Endothelial cell of umbilical vein (primary cell): Measurements from ENCODE around the gene COG2. TPM values are rescaled to one million over a fixed set of nuclear protein-coding genes. Genes with fewer than 3 reads are reported as not detected.

ENCODE experiments used
- BruUV-seq: library from RNA; stranded (reverse); fragments of 400-500 nt; replicated peaks from 2 replicates; lab custom pipeline; 2021; lab: Mats Ljungman, UMichigan
- CTCF ChIA-PET: fragments of 300-600, 350-600 bp; sonication (Branson Sonifier 250); formaldehyde crosslinking; loops from one replicate; lab custom pipeline; 2021; ENCODE audit warnings: antibody characterized with exemption, inconsistent platforms; lab: Charles Lee
- POLR2A ChIA-PET: fragments of 300-600, 350-600 bp; sonication (Branson Sonifier 250); formaldehyde crosslinking; loops from one replicate; lab custom pipeline; 2021; ENCODE audit warnings: antibody characterized with exemption, inconsistent platforms; lab: Charles Lee
- DNase-seq: peaks from one replicate; pipeline ENCODE4 v3.0.0-alpha.2; 2011; ENCODE audit warnings: low read depth, low spot score
- FAIRE-seq: peaks from 2 replicates; lab custom pipeline; 2011; peaks lifted over from hg19 to GRCh38; lab: Jason Lieb, UNC
- H2AFZ ChIP-seq: 2 replicates; pipeline ENCODE4 v1.6.0; 2012; ENCODE audit warnings: low read depth, low read length, control low read depth, inconsistent platforms
- H3K27ac ChIP-seq: 2 replicates; pipeline ENCODE4 v1.5.1; 2011; ENCODE audit warnings: low read depth, mild to moderate bottlenecking, control low read depth, low read length, moderate library complexity; ENCODE audit not compliant: insufficient read depth
- H3K27me3 ChIP-seq, 2 experiments: 2 replicates each; pipeline versions ENCODE4 v1.6.0 to v1.6.1; 2011; ENCODE audit warnings: low read length in 2 of 2, mixed read lengths in 1 of 2; ENCODE audit not compliant: control insufficient read depth in 2 of 2, insufficient read depth in 2 of 2
- H3K36me3 ChIP-seq, 2 experiments: 2 replicates in 1 of 2; 3 replicates in 1 of 2; pipeline ENCODE4 v1.5.1; 2011; ENCODE audit warnings: low read length in 2 of 2, mild to moderate bottlenecking in 1 of 2, moderate library complexity in 1 of 2; ENCODE audit not compliant: control insufficient read depth in 2 of 2, insufficient read depth in 2 of 2; ENCODE audit errors: extremely low read depth in 1 of 2
- H3K4me1 ChIP-seq: 3 replicates; pipeline ENCODE4 v1.5.1; 2011; ENCODE audit warnings: mild to moderate bottlenecking, low read length; ENCODE audit not compliant: control insufficient read depth, insufficient read depth; ENCODE audit errors: extremely low read depth
- H3K4me2 ChIP-seq: 2 replicates; pipeline ENCODE4 v1.6.1; 2011; ENCODE audit warnings: low read length, control low read depth, mixed read lengths; ENCODE audit not compliant: insufficient read depth
- H3K4me3 ChIP-seq, 3 experiments: fragments of 200-600 bp in 1 of 3; sonication (generic), shearing (Covaris generic) in 1 of 3; replicated peaks in 1 of 3; 2 replicates each; pipeline ENCODE4 v1.5.1; 2011 to 2016; ENCODE audit warnings: control low read depth in 3 of 3, low read length in 3 of 3, mild to moderate bottlenecking in 2 of 3, inconsistent platforms in 1 of 3, low read depth in 1 of 3, moderate library complexity in 1 of 3; ENCODE audit not compliant: insufficient read depth in 1 of 3
- H3K79me2 ChIP-seq: 2 replicates; pipeline ENCODE4 v1.6.0; 2012; ENCODE audit warnings: low read length, inconsistent platforms; ENCODE audit not compliant: control insufficient read depth, insufficient read depth
- H3K9ac ChIP-seq: replicated peaks from 2 replicates; pipeline ENCODE3; 2011; ENCODE audit warnings: low read length, control low read depth; ENCODE audit not compliant: insufficient read depth; ENCODE audit errors: extremely low read depth
- H3K9me1 ChIP-seq: replicated peaks from 3 replicates; pipeline ENCODE4 v1.6.0; 2011; ENCODE audit warnings: mild to moderate bottlenecking, low read length; ENCODE audit not compliant: control insufficient read depth, insufficient read depth; ENCODE audit errors: extremely low read depth
- H3K9me3 ChIP-seq: replicated peaks from 2 replicates; pipeline ENCODE4 v1.5.1; 2012; ENCODE audit warnings: low read length, inconsistent platforms; ENCODE audit not compliant: control insufficient read depth, insufficient read depth
- H4K20me1 ChIP-seq: replicated peaks from 2 replicates; pipeline ENCODE3; 2011; ENCODE audit warnings: mild to moderate bottlenecking, low read length; ENCODE audit not compliant: control insufficient read depth, insufficient read depth; ENCODE audit errors: extremely low read depth
- EZH2 ChIP-seq: IDR thresholded peaks from 2 replicates; pipeline ENCODE4 v1.6.1; 2012; ENCODE audit warnings: borderline replicate concordance, low read depth, mild to moderate bottlenecking, moderate library complexity, low read length, inconsistent platforms; ENCODE audit not compliant: severe bottlenecking
- GATA2 ChIP-seq: IDR thresholded peaks from 2 replicates; pipeline ENCODE4 v1.7.0; 2011; ENCODE audit warnings: low read depth, mild to moderate bottlenecking, moderate library complexity, mixed read lengths, low read length; ENCODE audit not compliant: insufficient read length, insufficient read depth
- JUN ChIP-seq: IDR thresholded peaks from 2 replicates; pipeline ENCODE4 v1.6.1; 2011; ENCODE audit warnings: borderline replicate concordance, low read depth; ENCODE audit not compliant: insufficient read length, insufficient read depth
- MYC ChIP-seq: IDR thresholded peaks from one replicate; pipeline ENCODE4 v1.6.1; 2011; ENCODE audit warnings: mild to moderate bottlenecking, low read depth, low read length
- POLR2A ChIP-seq: IDR thresholded peaks from 2 replicates; pipeline ENCODE4 v1.6.1; 2012; ENCODE audit warnings: low read depth, mild to moderate bottlenecking, control low read depth, low read length
- POLR2AphosphoS5 ChIP-seq: IDR thresholded peaks from 2 replicates; pipeline ENCODE4 v1.6.1; 2012; ENCODE audit warnings: low read depth, mild to moderate bottlenecking, control low read depth, low read length, moderate library complexity; ENCODE audit not compliant: insufficient read depth
- dilution Hi-C: fragments of 300-500 bp; cut with MboI; formaldehyde crosslinking; loops from one replicate; pipeline ENCODE4 v1.15.0; 2019; ENCODE audit warnings: low sequenced_read_pairs; ENCODE audit not compliant: extremely low pct_ligation_motif_present
- intact Hi-C: fragments of 100-400 bp; cut with micrococcal nuclease; formaldehyde crosslinking; loops from one replicate; pipeline ENCODE4 v1.10.0; 2022
- polyA plus RNA-seq, 4 experiments: library from polyadenylated mRNA; depleted of rRNA in 3 of 4; stranded (reverse) in 3 of 4; unstranded in 1 of 4; fragments of >200 nt; gene quantifications; 2 replicates each; pipeline versions ENCODE4 v1.2.1 to v1.2.3, GENCODE V29; 2011 to 2012; ENCODE audit warnings: missing spikeins in 1 of 4
- total RNA-seq: library from RNA; stranded (reverse); gene quantifications from 2 replicates; pipeline ENCODE4 v1.2.3, GENCODE V29; 2021
- TF ChIP-seq, protein P1 (sequence below): IDR thresholded peaks from 2 replicates; pipeline ENCODE4 v1.6.1; 2011; ENCODE audit not compliant: insufficient read depth, insufficient read length

COG2 gene
- total and polyA plus RNA-seq, 2 donors (not counting 3 experiments of a cell fraction or from before 2014, with no cell fraction given) = 7.6 to 24.2 TPM

DNA sequence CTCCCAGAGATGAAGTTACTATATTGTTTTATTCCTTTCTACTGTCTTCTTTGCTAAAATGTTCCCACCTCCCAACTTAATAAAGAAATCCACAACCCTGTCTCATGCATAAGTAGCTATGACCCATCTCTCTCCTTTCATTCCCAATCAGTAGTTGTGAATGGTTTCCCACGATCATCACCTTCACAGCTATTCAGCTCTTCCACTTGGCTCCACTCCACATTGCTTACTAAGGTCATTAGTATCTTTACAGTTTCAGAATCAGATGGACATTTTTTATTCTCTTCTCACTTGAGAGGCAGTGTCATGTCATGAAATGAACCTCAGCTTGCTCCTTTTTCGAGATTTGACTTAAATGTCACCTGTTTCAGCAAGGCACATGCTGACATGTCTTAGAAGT is 47.1 kb upstream of the COG2 start:
- H3K4me1 ChIP-seq = no peaks in the 10 kb centered on the region
- TF ChIP-seq, protein P1, sequence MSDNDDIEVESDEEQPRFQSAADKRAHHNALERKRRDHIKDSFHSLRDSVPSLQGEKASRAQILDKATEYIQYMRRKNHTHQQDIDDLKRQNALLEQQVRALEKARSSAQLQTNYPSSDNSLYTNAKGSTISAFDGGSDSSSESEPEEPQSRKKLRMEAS = no peak
- H3K4me3 ChIP-seq = no peak overlapping the region
- POLR2A ChIA-PET = no interaction called here
- H3K79me2 ChIP-seq = no peaks in the 10 kb centered on the region
- no peak overlapping the region for H3K4me2 ChIP-seq
- H3K27me3 ChIP-seq = no peaks in the 10 kb centered on the region
- H2AFZ ChIP-seq = no peak overlapping the region
- H4K20me1 ChIP-seq = no peaks in the 10 kb centered on the region
- no peak overlapping the region for H3K27ac ChIP-seq
- H3K36me3 ChIP-seq = no peaks in the 10 kb centered on the region
- intact Hi-C loops = no loop called here
- H3K9me1 ChIP-seq = no peaks in the 10 kb centered on the region
- BruUV-seq = no TSS peak
- FAIRE-seq (no peak), DNase-seq (no peak)
- dilution Hi-C loops = no loop called here
- no peaks in the 10 kb centered on the region for H3K9me3 ChIP-seq
- H3K9ac ChIP-seq = no peak overlapping the region
- CTCF ChIA-PET = no interaction called here

GRCh38 chr1:230596306-230596705 is 46.0 kb upstream of the COG2 start:
- Histone ChIP-seq H3K27ac (no peak overlapping the region), H4K20me1 (no peaks in the 10 kb centered on the region), H3K4me2 (no peak overlapping the region), H3K9me3 (no peaks in the 10 kb centered on the region), H3K4me1 (no peaks in the 10 kb centered on the region), H3K36me3 (no peaks in the 10 kb centered on the region), H3K27me3 (no peaks in the 10 kb centered on the region), H3K9me1 (no peaks in the 10 kb centered on the region), H3K4me3 (no peak overlapping the region), H2AFZ (no peak overlapping the region), H3K9ac (no peak overlapping the region), H3K79me2 (no peaks in the 10 kb centered on the region)
- intact Hi-C loops = no loop called here
- DNase-seq (no peak), FAIRE-seq (no peak)
- BruUV-seq = no TSS peak
- POLR2A ChIA-PET = no interaction called here
- dilution Hi-C loops = no loop called here
- CTCF ChIA-PET = no interaction called here
- TF ChIP-seq GATA2 = no peak
- no peak for TF ChIP-seq POLR2AphosphoS5
- no peak for TF ChIP-seq JUN
- TF ChIP-seq, protein P1 = no peak
- no peak for TF ChIP-seq MYC
- no peak for TF ChIP-seq POLR2A
- TF ChIP-seq EZH2 = no peak
